Stimulated activated CD4-positive, alpha-beta T cell treated with anti-CD3 and anti-CD28 coated beads, Interleukin-2, amount 100 ng/mL, for 24 hours (primary cell): ENCODE data around the gene CFD.
"Not testable (repeated sequence)": the region's sequence is repeated elsewhere in the genome, so short reads cannot be mapped to it uniquely, and the experiment has no call there.

Source experiments
- DNase-seq, 2 donors: peaks; one replicate each; pipeline ENCODE4 v3.0.0-alpha.2; 2020

CFD gene

GRCh38 chr19:872266-872951 lies 12.9 kb downstream of the CFD start:
- DNase-seq: peak; percentile 80 to 81

DNA sequence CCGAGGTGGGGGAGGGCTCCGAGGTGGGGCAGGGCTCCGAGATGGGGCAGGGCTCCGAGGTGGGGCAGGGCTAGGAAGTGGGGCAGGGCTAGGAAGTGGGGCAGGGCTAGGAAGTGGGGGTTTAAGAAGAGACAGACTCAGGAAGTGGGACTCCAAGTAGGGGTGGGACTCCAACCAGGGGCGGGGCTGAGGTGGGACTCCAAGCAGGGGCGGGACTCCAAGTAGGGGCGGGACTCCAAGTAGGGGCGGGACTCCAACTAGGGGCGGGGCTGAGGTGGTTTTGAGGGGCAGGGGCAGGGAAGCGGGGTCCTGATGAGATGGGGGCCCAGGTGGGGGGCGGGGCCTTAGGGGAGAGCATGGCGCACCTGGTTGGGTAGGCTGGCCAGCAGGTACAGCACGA lies 13.6 kb downstream of the CFD start:
- DNase-seq: peak; percentile 61 to 65

DNA sequence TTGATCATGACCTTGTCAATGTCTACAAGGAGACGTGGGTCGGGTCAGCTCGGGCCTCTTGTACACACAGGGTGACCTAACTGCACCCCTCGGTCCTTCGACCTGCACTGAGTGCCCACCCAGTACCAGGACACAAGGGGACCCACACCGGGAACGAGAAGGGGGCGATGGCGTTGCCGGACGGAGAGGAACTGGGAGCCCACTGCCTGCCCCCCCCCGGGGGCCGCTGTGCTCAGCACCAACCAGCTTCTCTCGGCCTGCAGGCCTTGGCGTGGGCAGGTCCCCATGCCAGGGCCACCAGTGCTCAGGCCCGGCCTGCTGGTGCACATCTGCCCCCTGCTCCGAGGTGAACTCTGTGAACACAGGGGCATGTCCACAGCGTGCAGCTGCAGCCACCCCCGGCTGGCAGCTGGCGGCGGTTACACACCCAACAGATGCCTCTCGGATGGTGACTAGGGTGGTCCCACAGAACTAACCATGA lies 14.1 kb downstream of the CFD start:
- no peak for DNase-seq

GRCh38 chr19:875265-875879 lies 15.9 kb downstream of the CFD start:
- DNase-seq: no peak

- DNase-seq: no peak
These were observed 16.6 kb downstream of the CFD start for GRCh38 chr19:876089-876488.

- DNase-seq: no peak
These were observed 17.4 kb downstream of the CFD start for GRCh38 chr19:876780-877314.

- DNase-seq: not testable (repeated sequence)
These were observed 18.7 kb downstream of the CFD start for GRCh38 chr19:877992-878660.

GRCh38 chr19:878751-879561 lies 19.5 kb downstream of the CFD start:
- DNase-seq: not testable (repeated sequence)

GRCh38 chr19:879711-880438 lies 20.4 kb downstream of the CFD start:
- DNase-seq: no peak

GRCh38 chr19:881385-882071 lies 22.1 kb downstream of the CFD start:
- no peak for DNase-seq

DNA sequence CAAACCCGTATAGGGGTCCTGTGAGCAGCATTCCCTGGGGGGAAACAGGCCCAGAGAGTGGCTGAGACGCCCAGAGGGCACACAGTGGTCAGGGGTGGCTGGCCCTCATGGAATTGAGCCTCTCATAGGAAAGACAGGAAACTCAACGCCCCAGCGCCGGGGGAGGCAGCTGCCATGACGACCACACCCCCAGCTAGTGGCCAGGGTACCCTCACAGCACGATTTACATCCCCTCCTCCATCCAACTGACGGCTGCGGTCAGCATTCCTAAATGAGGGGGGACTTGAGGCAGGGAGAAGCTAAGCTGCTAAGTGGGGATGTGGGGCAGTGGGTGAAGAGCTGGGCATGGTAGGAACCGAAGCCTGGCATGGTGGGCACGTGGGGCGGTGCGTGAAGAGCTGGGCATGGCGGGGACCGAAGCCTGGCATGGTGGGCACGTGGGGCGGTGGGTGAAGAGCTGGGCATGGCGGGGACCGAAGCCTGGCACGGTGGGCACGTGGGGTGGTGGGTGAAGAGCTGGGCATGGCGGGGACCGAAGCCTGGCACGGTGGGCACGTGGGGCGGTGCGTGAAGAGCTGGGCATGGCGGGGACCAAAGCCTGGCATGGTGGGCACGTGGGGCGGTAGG lies 23.5 kb downstream of the CFD start:
- DNase-seq: no peak

- DNase-seq: no peak
These were observed 24.3 kb downstream of the CFD start for GRCh38 chr19:883661-884211.

DNA sequence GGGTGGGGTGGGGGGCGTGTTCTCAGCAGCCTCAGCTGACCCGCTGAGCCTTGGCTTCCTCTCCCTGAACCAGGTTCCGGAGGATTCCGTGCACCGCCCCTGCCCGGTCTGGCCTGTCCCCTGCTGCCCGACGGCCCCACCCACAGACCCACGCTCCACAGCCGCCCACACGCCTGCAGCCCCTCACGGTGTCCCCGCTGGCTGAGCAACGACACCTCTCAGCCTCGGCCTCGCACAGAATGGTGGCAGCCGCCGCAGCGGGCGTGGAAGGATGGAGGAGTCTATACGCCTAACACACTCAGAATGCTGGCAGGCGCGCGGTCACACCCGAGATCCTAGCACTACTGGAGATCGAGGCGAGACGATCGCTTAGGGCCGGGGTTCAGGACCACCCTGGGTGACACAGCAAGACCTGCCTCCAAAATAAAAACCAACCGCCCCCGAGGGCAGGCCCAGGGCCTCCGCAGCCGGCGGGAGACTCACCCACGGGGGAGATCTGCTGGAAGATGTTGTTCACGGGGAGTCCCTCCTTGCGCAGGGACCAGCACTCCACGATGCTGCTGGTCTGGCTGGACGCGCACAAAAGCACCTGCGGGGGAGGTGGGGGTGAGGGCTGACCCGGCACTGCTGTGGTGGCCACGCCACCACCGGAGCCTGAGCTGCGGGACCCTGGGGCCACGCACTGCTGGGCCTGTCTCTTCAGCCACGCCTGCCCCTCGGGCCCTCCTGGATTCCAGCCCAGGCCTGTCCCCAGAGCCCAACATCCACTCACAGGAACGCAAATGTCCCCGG lies 25.2 kb downstream of the CFD start:
- DNase-seq: no peak

GRCh38 chr19:885536-886224 lies 26.2 kb downstream of the CFD start:
- no peak for DNase-seq

- DNase-seq: no peak
These were observed 27.6 kb downstream of the CFD start for GRCh38 chr19:887072-887471.

DNA sequence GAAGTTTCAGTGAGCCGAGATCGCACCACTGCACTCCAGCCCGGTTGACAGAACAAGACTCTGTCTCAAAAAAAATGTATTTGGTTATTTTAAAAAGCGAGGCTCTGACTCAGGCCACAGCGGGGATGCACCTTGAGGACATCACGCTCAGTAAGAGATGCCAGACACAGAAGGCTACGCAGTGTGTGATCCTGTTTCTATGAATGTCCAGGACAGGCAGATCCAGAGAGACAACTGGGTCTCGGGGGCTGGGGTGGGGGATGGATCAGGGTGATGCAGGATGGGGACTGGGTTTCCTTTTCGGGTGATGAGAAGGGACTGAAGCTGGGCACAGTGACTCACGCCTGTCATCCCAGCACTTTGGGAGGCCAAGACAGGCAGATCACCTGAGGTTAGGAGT lies 28.1 kb downstream of the CFD start:
- no peak for DNase-seq

DNA sequence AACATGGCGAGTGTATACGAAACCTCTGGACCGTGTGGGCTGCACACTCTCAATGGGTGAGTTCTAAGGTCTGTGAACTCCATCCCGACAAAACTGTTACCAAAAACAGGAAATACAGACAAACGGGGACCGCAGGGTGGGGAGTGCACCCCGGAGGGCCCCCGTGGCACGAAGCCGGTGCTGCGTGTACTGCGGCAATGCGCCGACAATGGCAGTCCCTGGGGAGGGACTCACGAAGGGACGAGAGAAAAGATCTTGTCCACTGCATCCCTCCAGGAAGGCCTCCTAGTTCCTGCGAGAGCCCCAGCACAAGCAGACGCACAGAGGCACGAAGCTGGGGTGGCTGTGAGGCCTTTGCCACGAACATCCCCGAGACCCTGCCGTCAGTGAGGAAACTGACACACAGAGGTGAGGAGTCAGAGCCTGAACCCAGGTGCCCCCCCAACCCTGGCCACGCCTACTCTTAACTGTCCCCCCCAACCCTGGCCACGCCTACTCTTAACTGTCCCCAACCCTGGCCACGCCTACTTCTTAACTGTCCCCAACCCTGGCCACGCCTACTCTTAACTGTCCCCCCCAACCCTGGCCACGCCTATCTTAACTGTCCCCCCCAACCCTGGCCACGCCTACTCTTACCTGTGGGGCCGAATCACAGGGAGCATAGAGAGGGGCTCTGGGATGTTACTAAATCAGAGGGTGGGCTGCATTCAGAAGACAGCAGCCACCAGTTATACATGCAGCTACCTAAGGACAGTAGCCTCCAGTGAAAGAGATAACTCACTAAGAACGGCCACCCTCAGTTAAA lies 29.3 kb downstream of the CFD start:
- DNase-seq: peak in 1 of 2 donors; percentile 46

GRCh38 chr19:889662-890295 lies 30.3 kb downstream of the CFD start:
- DNase-seq: no peak
